Cardiac fibroblast (primary cell): ENCODE results near the gene C1orf87.
"Not testable (repeated sequence)": the region's sequence is repeated elsewhere in the genome, so short reads cannot be mapped to it uniquely, and the experiment has no call there.

Source experiments
- DNase-seq, 2 donors: peaks; one replicate each; pipeline versions ENCODE4 v3.0.0 to v3.0.0-alpha.2; 2010; ENCODE audit warnings: low read depth in 2 of 2
- H3K4me3 ChIP-seq, 2 donors: replicated peaks in 1 of 2; 1 replicate in 1 of 2; 2 replicates in 1 of 2; pipeline ENCODE4 v1.5.1; 2011; ENCODE audit warnings: low read depth in 2 of 2, low read length in 2 of 2, mild to moderate bottlenecking in 2 of 2, moderate library complexity in 1 of 2
- CTCF ChIP-seq: IDR thresholded peaks from one replicate; pipeline ENCODE4 v1.5.1; 2011; ENCODE audit warnings: low read depth, mild to moderate bottlenecking, low read length, inconsistent platforms

The C1orf87 gene

GRCh38 chr1:59977075-59977410 is 96.5 kb downstream of the C1orf87 start:
- no peak for TF ChIP-seq CTCF
- H3K4me3 ChIP-seq, result no peak overlapping the region
- no peak for DNase-seq

GRCh38 chr1:59976194-59977074 is 97.1 kb downstream of the C1orf87 start:
- H3K4me3 ChIP-seq, result no peak overlapping the region
- peak; percentile 94 for TF ChIP-seq CTCF
- peak; percentile 66 to 69 for DNase-seq

- no peak for DNase-seq
- no peak for TF ChIP-seq CTCF
- H3K4me3 ChIP-seq, result no peak overlapping the region
Measured at GRCh38 chr1:59973719-59974118, 99.9 kb downstream of the C1orf87 start.

GRCh38 chr1:59972216-59972927 is 101.2 kb downstream of the C1orf87 start:
- H3K4me3 ChIP-seq, result no peak overlapping the region
- no peak for TF ChIP-seq CTCF
- DNase-seq, result no peak

- peak; percentile 66 to 67 for DNase-seq
- TF ChIP-seq CTCF, result peak; percentile 87
- H3K4me3 ChIP-seq, result no peak overlapping the region
Measured at GRCh38 chr1:59971464-59971911, 102.1 kb downstream of the C1orf87 start.

GRCh38 chr1:59969542-59970175 is 103.9 kb downstream of the C1orf87 start:
- not testable (repeated sequence) for H3K4me3 ChIP-seq, DNase-seq

GRCh38 chr1:59968746-59969145 is 104.8 kb downstream of the C1orf87 start:
- not testable (repeated sequence) for H3K4me3 ChIP-seq, DNase-seq
